IPS-11a (cell line): ENCODE measurements around the gene KEAP1.

Source experiments
- H3K4me3 ChIP-seq: one replicate; pipeline ENCODE4 v1.5.1; 2013; ENCODE audit warnings: low read depth, low read length, control low read depth

The KEAP1 gene

GRCh38 chr19:10452726-10453618, 50.2 kb downstream of the KEAP1 start:
- H3K4me3 ChIP-seq = no peak overlapping the region

GRCh38 chr19:10450853-10451609, 52.1 kb downstream of the KEAP1 start:
- H3K4me3 ChIP-seq = no peak overlapping the region

- no peak overlapping the region for H3K4me3 ChIP-seq
Measured at GRCh38 chr19:10450191-10450852, 52.8 kb downstream of the KEAP1 start.

GRCh38 chr19:10449037-10449436, 54.1 kb downstream of the KEAP1 start:
- no peak overlapping the region for H3K4me3 ChIP-seq

GRCh38 chr19:10442698-10443097, 60.5 kb downstream of the KEAP1 start:
- no peak overlapping the region for H3K4me3 ChIP-seq

- no peak overlapping the region for H3K4me3 ChIP-seq
Measured at GRCh38 chr19:10439588-10439987, 63.6 kb downstream of the KEAP1 start.
